ENCODE data around the gene TMEM132C. TPM values are rescaled to one million over a fixed set of nuclear protein-coding genes. Genes with fewer than 3 reads are reported as not detected.
"Not testable (repeated sequence)": the region's sequence is repeated elsewhere in the genome, so short reads cannot be mapped to it uniquely, and the experiment has no call there.

Gene TMEM132C
- polyA plus RNA-seq, 3 donors = 2.4 to 3.0 (median 2.4) TPM

- no peak for DNase-seq
These were observed 287.8 kb downstream of the TMEM132C start for GRCh38 chr12:128554546-128555304.

- no peak for DNase-seq
These were observed 290.3 kb downstream of the TMEM132C start for GRCh38 chr12:128557231-128557630.

- DNase-seq = no peak
These were observed 298.0 kb downstream of the TMEM132C start for GRCh38 chr12:128564956-128565355.

GRCh38 chr12:128567730-128568129, 300.8 kb downstream of the TMEM132C start:
- no peak for DNase-seq

GRCh38 chr12:128570191-128571065, 303.5 kb downstream of the TMEM132C start:
- DNase-seq = no peak

- DNase-seq = no peak
These were observed 305.2 kb downstream of the TMEM132C start for GRCh38 chr12:128571906-128572810.

GRCh38 chr12:128573907-128574306, 306.9 kb downstream of the TMEM132C start:
- no peak for DNase-seq

GRCh38 chr12:128578045-128578444, 311.1 kb downstream of the TMEM132C start:
- DNase-seq = no peak

GRCh38 chr12:128581321-128581761, 314.4 kb downstream of the TMEM132C start:
- DNase-seq = no peak

- no peak for DNase-seq
These were observed 316.5 kb downstream of the TMEM132C start for GRCh38 chr12:128583453-128583852.

- no peak for DNase-seq
These were observed 319.6 kb downstream of the TMEM132C start for GRCh38 chr12:128586451-128587029.

GRCh38 chr12:128587918-128588317, 320.9 kb downstream of the TMEM132C start:
- DNase-seq = no peak

- peak; percentile 35 for DNase-seq
These were observed 325.3 kb downstream of the TMEM132C start for GRCh38 chr12:128592220-128592744.

GRCh38 chr12:128594521-128594920, 327.6 kb downstream of the TMEM132C start:
- DNase-seq = no peak

GRCh38 chr12:128595609-128596008, 328.6 kb downstream of the TMEM132C start:
- DNase-seq = no peak

GRCh38 chr12:128600886-128601285, 333.9 kb downstream of the TMEM132C start:
- DNase-seq = no peak

- no peak for DNase-seq
These were observed 336.7 kb downstream of the TMEM132C start for GRCh38 chr12:128603573-128604115.

GRCh38 chr12:128604219-128604618, 337.2 kb downstream of the TMEM132C start:
- DNase-seq = not testable (repeated sequence)

- no peak for DNase-seq
These were observed 339.1 kb downstream of the TMEM132C start for GRCh38 chr12:128606051-128606450.

GRCh38 chr12:128606538-128606937, 339.6 kb downstream of the TMEM132C start:
- DNase-seq = no peak

GRCh38 chr12:128606970-128607369, 340.0 kb downstream of the TMEM132C start:
- no peak for DNase-seq
